Smooth muscle cell (in vitro differentiated cells): ENCODE results near the gene MRPL9. TPM values are rescaled to one million over a fixed set of nuclear protein-coding genes. Genes with fewer than 3 reads are reported as not detected.

Source experiments
- DNase-seq: peaks from one replicate; lab custom pipeline; 2025; ENCODE audit not compliant: unreplicated experiment; lab: John Stamatoyannopoulos, UW
- H2AFZ ChIP-seq: fragments of 200-600 bp; sonication (generic); 2 replicates; pipeline ENCODE4 v1.6.0; 2016; ENCODE audit warnings: antibody characterized with exemption, low read depth, mild to moderate bottlenecking
- H3F3A ChIP-seq: fragments of 200-600 bp; sonication (generic); 2 replicates; pipeline ENCODE4 v1.6.0; 2017; ENCODE audit warnings: antibody characterized with exemption, low read depth
- H3K27ac ChIP-seq: fragments of 200-600 bp; sonication (generic); 2 replicates; pipeline ENCODE4 v1.5.1; 2016; ENCODE audit warnings: low read depth, mild to moderate bottlenecking
- H3K27me3 ChIP-seq: fragments of 200-600 bp; sonication (generic); 2 replicates; pipeline ENCODE4 v1.6.1; 2016; ENCODE audit warnings: low read depth, mild to moderate bottlenecking
- H3K36me3 ChIP-seq: fragments of 200-600 bp; sonication (generic); 2 replicates; pipeline ENCODE4 v1.5.1; 2016; ENCODE audit warnings: low read depth
- H3K4me1 ChIP-seq: fragments of 200-600 bp; sonication (generic); 2 replicates; pipeline ENCODE4 v1.5.1; 2016; ENCODE audit warnings: low read depth
- H3K4me2 ChIP-seq: fragments of 200-600 bp; sonication (generic); 2 replicates; pipeline ENCODE4 v1.6.0; 2016; ENCODE audit warnings: mild to moderate bottlenecking
- H3K4me3 ChIP-seq: fragments of 200-600 bp; sonication (generic); 2 replicates; pipeline ENCODE4 v1.5.1; 2016; ENCODE audit warnings: mild to moderate bottlenecking
- H3K79me2 ChIP-seq: fragments of 200-600 bp; sonication (generic); 2 replicates; pipeline ENCODE4 v1.6.0; 2016; ENCODE audit warnings: low read depth, mild to moderate bottlenecking
- H3K9ac ChIP-seq: fragments of 200-600 bp; sonication (generic); 2 replicates; pipeline ENCODE4 v1.6.0; 2016; ENCODE audit warnings: low read depth
- H3K9me3 ChIP-seq: fragments of 200-600 bp; sonication (generic); replicated peaks from 2 replicates; pipeline ENCODE4 v1.5.1; 2016; ENCODE audit warnings: low read depth
- H4K20me1 ChIP-seq: fragments of 200-600 bp; sonication (generic); 2 replicates; pipeline ENCODE4 v1.6.0; 2016; ENCODE audit warnings: low read depth
- CTCF ChIP-seq: fragments of 200-600 bp; sonication (generic); IDR thresholded peaks from 2 replicates; pipeline ENCODE4 v1.5.1; 2017; ENCODE audit warnings: borderline replicate concordance, mild to moderate bottlenecking, antibody characterized with exemption; ENCODE audit not compliant: insufficient read depth, poor library complexity, severe bottlenecking
- WGBS: methylation state at CpG from one replicate; pipeline ENCODE4 v1.1.7; 2016; ENCODE audit warnings: low lambda C conversion rate; 5-methylcytosine and 5-hydroxymethylcytosine counted together
- polyA plus RNA-seq: library from polyadenylated mRNA; unstranded; fragments of >200 nt; fragmentation: Nextera tagmentation; extraction: Ambion mirVana; gene quantifications from 2 replicates; pipeline ENCODE4 v1.2.1, GENCODE V29; 2016
- total RNA-seq: library from RNA; depleted of rRNA; stranded (reverse); fragments of >200 nt; gene quantifications from 2 replicates; pipeline ENCODE4 v1.2.3, GENCODE V29; 2014

MRPL9 gene
- total and polyA plus RNA-seq, 2 experiments from 2014 or later, result 109 to 151 TPM

DNA sequence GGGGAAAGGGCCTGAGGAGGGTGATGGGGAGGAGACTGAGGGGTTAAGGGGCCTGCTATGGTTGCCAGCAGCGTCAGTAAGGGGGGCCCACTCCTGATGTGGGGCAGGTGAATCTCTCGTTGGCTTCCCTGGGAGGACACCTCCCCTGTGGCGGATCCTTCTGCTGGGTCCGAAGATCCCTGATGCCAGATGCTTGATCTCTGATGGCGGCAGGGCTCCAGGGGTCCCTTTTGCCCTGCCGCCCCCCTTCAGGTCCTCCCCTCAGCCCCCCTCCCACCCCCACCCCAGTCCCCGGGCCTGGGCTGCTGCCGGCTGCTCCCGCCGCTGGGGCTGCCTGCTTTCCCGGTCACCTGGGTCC lies 46.9 kb downstream of the MRPL9 start:
- no peaks in the 10 kb centered on the region for H4K20me1 ChIP-seq
- H3K9me3 ChIP-seq, result no peaks in the 10 kb centered on the region
- peaks cover 58% of the 10 kb centered on the region for H3K27me3 ChIP-seq
- H3K36me3 ChIP-seq, result no peaks in the 10 kb centered on the region
- H2AFZ ChIP-seq, result no peak overlapping the region
- TF ChIP-seq CTCF, result no peak
- H3K4me3 ChIP-seq, result no peak overlapping the region
- no peak for DNase-seq
- H3K27ac ChIP-seq, result no peak overlapping the region
- peaks cover 18% of the 10 kb centered on the region for H3K4me1 ChIP-seq
- no peaks in the 10 kb centered on the region for H3K79me2 ChIP-seq
- WGBS, result 10% methylated on average over 3 of the region's 11 CpGs
- peaks cover 3% of the 10 kb centered on the region for H3F3A ChIP-seq
- H3K9ac ChIP-seq, result no peak overlapping the region
- peak overlapping the region; percentile 76 for H3K4me2 ChIP-seq

- WGBS, result 55% methylated on average over 17 of the region's 17 CpGs
Measured at GRCh38 chr1:151715726-151716404, 47.4 kb downstream of the MRPL9 start.

GRCh38 chr1:151714820-151715725 lies 48.2 kb downstream of the MRPL9 start:
- H4K20me1 ChIP-seq, result no peaks in the 10 kb centered on the region
- no peak overlapping the region for H3K9ac ChIP-seq
- H3K79me2 ChIP-seq, result no peaks in the 10 kb centered on the region
- no peaks in the 10 kb centered on the region for H3K9me3 ChIP-seq
- H3K27me3 ChIP-seq, result peaks cover 48% of the 10 kb centered on the region
- no peak overlapping the region for H3K4me2 ChIP-seq
- H3K27ac ChIP-seq, result no peak overlapping the region
- DNase-seq, result no peak
- WGBS, result 85% methylated on average over 10 of the region's 10 CpGs
- no peaks in the 10 kb centered on the region for H3K36me3 ChIP-seq
- no peak overlapping the region for H3K4me3 ChIP-seq
- TF ChIP-seq CTCF, result no peak
- peaks cover 7% of the 10 kb centered on the region for H3K4me1 ChIP-seq
- no peak overlapping the region for H2AFZ ChIP-seq
- no peaks in the 10 kb centered on the region for H3F3A ChIP-seq

More at GRCh38 chr1:151715726-151716404, 47.4 kb downstream of the MRPL9 start:
- H4K20me1 ChIP-seq, result no peaks in the 10 kb centered on the region
- H3K9ac ChIP-seq, result no peak overlapping the region
- H3K79me2 ChIP-seq, result no peaks in the 10 kb centered on the region
- H2AFZ ChIP-seq, result no peak overlapping the region
- no peaks in the 10 kb centered on the region for H3K9me3 ChIP-seq
- no peak overlapping the region for H3K4me3 ChIP-seq
- peak; percentile 10 for TF ChIP-seq CTCF
- DNase-seq, result no peak
- no peak overlapping the region for H3K27ac ChIP-seq
- H3K4me2 ChIP-seq, result no peak overlapping the region
- peaks cover 3% of the 10 kb centered on the region for H3F3A ChIP-seq
- H3K4me1 ChIP-seq, result peaks cover 14% of the 10 kb centered on the region
- H3K36me3 ChIP-seq, result no peaks in the 10 kb centered on the region
- H3K27me3 ChIP-seq, result peaks cover 55% of the 10 kb centered on the region
